ENCODE measurements around the gene HIP1R.
"Not testable (repeated sequence)": the region's sequence is repeated elsewhere in the genome, so short reads cannot be mapped to it uniquely, and the experiment has no call there.

HIP1R gene

GRCh38 chr12:122872815-122873361 lies 37.6 kb downstream of the HIP1R start:
- in situ Hi-C loops (cut with MboI; ENCODE audit: low sequenced_read_pairs) = no loop called here

- in situ Hi-C loops (cut with MboI; ENCODE audit: low sequenced_read_pairs) = no loop called here
These were observed 38.3 kb downstream of the HIP1R start for GRCh38 chr12:122873540-122873939.

GRCh38 chr12:122874081-122874480 lies 38.8 kb downstream of the HIP1R start:
- in situ Hi-C loops (cut with MboI; ENCODE audit: low sequenced_read_pairs) = no loop called here

GRCh38 chr12:122875590-122876220 lies 40.4 kb downstream of the HIP1R start:
- in situ Hi-C loops (cut with MboI; ENCODE audit: low sequenced_read_pairs) = no loop called here

GRCh38 chr12:122876281-122876680 lies 41.0 kb downstream of the HIP1R start:
- in situ Hi-C loops (cut with MboI; ENCODE audit: low sequenced_read_pairs) = not testable (repeated sequence)

GRCh38 chr12:122876731-122877130 lies 41.5 kb downstream of the HIP1R start:
- in situ Hi-C loops (cut with MboI; ENCODE audit: low sequenced_read_pairs) = no loop called here

- in situ Hi-C loops (cut with MboI; ENCODE audit: low sequenced_read_pairs) = no loop called here
These were observed 43.7 kb downstream of the HIP1R start for GRCh38 chr12:122878780-122879612.

- in situ Hi-C loops (cut with MboI; ENCODE audit: low sequenced_read_pairs) = no loop called here
These were observed 45.0 kb downstream of the HIP1R start for GRCh38 chr12:122880155-122880667.

- in situ Hi-C loops (cut with MboI; ENCODE audit: low sequenced_read_pairs) = no loop called here
These were observed 45.4 kb downstream of the HIP1R start for GRCh38 chr12:122880668-122881067.

- in situ Hi-C loops (cut with MboI; ENCODE audit: low sequenced_read_pairs) = no loop called here
These were observed 47.8 kb downstream of the HIP1R start for GRCh38 chr12:122882908-122883558.

- in situ Hi-C loops (cut with MboI; ENCODE audit: low sequenced_read_pairs) = no loop called here
These were observed 49.0 kb downstream of the HIP1R start for GRCh38 chr12:122884091-122884826.

- in situ Hi-C loops (cut with MboI; ENCODE audit: low sequenced_read_pairs) = no loop called here
These were observed 49.6 kb downstream of the HIP1R start for GRCh38 chr12:122884860-122885259.

- in situ Hi-C loops (cut with MboI; ENCODE audit: low sequenced_read_pairs) = no loop called here
These were observed 50.9 kb downstream of the HIP1R start for GRCh38 chr12:122886161-122886560.

GRCh38 chr12:122886851-122887818 lies 51.9 kb downstream of the HIP1R start:
- in situ Hi-C loops (cut with MboI; ENCODE audit: low sequenced_read_pairs) = no loop called here

- in situ Hi-C loops (cut with MboI; ENCODE audit: low sequenced_read_pairs) = no loop called here
These were observed 52.6 kb downstream of the HIP1R start for GRCh38 chr12:122887819-122888212.

- in situ Hi-C loops (cut with MboI; ENCODE audit: low sequenced_read_pairs) = no loop called here
These were observed 53.0 kb downstream of the HIP1R start for GRCh38 chr12:122888232-122888752.

GRCh38 chr12:122889761-122890520 lies 54.7 kb downstream of the HIP1R start:
- in situ Hi-C loops (cut with MboI; ENCODE audit: low sequenced_read_pairs) = no loop called here

- in situ Hi-C loops (cut with MboI; ENCODE audit: low sequenced_read_pairs) = no loop called here
These were observed 56.6 kb downstream of the HIP1R start for GRCh38 chr12:122891661-122892525.

Data from hTERT RPE-1 (cell line).